Breast epithelium (tissue), 4 donors: Measurements from ENCODE around the gene KREMEN2. TPM values are rescaled to one million over a fixed set of nuclear protein-coding genes. Genes with fewer than 3 reads are reported as not detected.

ENCODE experiments used
- DNase-seq, 2 donors: peaks; one replicate each; pipeline ENCODE4 v3.0.0-alpha.2; 2019; ENCODE audit warnings: low spot score in 2 of 2
- H3K27ac ChIP-seq, 2 donors: fragments of 200-600 bp; sonication (generic) in 1 of 2; one replicate each; pipeline ENCODE4 v1.5.1; 2016 to 2019; ENCODE audit warnings: mild to moderate bottlenecking in 1 of 2
- H3K27me3 ChIP-seq, 2 donors: fragments of 200-600 bp; sonication (generic) in 1 of 2; one replicate each; pipeline versions ENCODE4 v1.5.1 to v1.6.0; 2017 to 2019; ENCODE audit warnings: control low read depth in 1 of 2, mild to moderate bottlenecking in 1 of 2
- H3K36me3 ChIP-seq: fragments of 200-600 bp; one replicate; pipeline ENCODE4 v1.5.1; 2019
- H3K4me1 ChIP-seq, 2 donors: fragments of 200-600 bp; sonication (generic); one replicate each; pipeline ENCODE4 v1.5.1; 2016 to 2019; ENCODE audit warnings: control low read depth in 1 of 2
- H3K4me3 ChIP-seq, 3 donors: fragments of 200-600 bp; sonication (generic); 1 replicate in 2 of 3; 2 replicates in 1 of 3; pipeline ENCODE4 v1.5.1; 2016 to 2019; ENCODE audit warnings: mild to moderate bottlenecking in 3 of 3, moderate library complexity in 2 of 3
- H3K9me3 ChIP-seq, 2 donors: fragments of 200-600 bp; sonication (generic) in 1 of 2; one replicate each; pipeline ENCODE4 v1.5.1; 2016 to 2019; ENCODE audit warnings: control low read depth in 1 of 2
- POLR2A ChIP-seq: fragments of 450-650 bp; IDR thresholded peaks from one replicate; pipeline ENCODE4 v1.6.1; 2016; ENCODE audit warnings: antibody characterized with exemption, mild to moderate bottlenecking, moderate library complexity
- POLR2AphosphoS5 ChIP-seq, 3 donors: sonication (generic); formaldehyde crosslinking; IDR thresholded peaks; one replicate each; pipeline ENCODE4 v1.6.1; 2017; ENCODE audit warnings: antibody characterized with exemption in 3 of 3
- intact Hi-C: fragments of 100-400 bp; cut with DNase I; formaldehyde crosslinking; loops from one replicate; pipeline ENCODE4 v1.15.1; 2023; ENCODE audit warnings: low total_unique reads
- total RNA-seq, 3 donors: library from RNA; depleted of rRNA; stranded (reverse); fragments of >200 nt; gene quantifications; one replicate each; pipeline ENCODE4 v1.1.0, GENCODE V29; 2016
- TF ChIP-seq, protein P1 (sequence below), 3 donors: fragments of 450-650 bp; IDR thresholded peaks; one replicate each; pipeline ENCODE4 v1.5.1; 2016 to 2017; ENCODE audit warnings: antibody characterized with exemption in 3 of 3, mild to moderate bottlenecking in 3 of 3, moderate library complexity in 3 of 3

KREMEN2 gene
- total RNA-seq, 3 donors from 2014 or later: 0.33 TPM; not detected in 2

DNA sequence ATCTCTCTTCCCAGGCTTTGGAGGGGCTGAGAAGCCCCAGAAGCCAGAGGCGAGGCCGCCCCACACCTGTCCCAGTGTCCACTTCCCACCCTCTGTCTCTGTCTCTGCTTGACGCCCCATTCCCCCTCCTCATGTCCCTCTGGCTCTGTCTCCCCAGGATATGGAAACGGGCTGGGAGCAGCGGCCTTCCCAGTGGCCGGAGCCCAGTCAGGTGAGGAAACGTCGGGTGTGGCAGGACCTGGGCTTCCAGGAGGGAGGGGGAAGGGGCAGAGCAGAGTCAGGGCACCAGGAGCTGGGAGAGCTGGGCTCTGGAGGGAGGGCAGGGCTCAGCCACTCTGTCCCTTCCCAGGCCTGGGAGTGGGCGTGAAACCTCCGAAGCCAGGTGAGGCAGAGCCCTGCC, 26.8 kb downstream of the KREMEN2 start:
- Histone ChIP-seq H3K4me1 (no peaks in the 10 kb centered on the region), H3K27ac (no peak overlapping the region), H3K4me3 (no peak overlapping the region), H3K27me3 (peaks cover 0 to 3% of the 10 kb centered on the region in 2 donors), H3K36me3 (no peaks in the 10 kb centered on the region), H3K9me3 (no peaks in the 10 kb centered on the region)
- intact Hi-C loops: no loop called here
- DNase-seq: no peak
- TF ChIP-seq, protein P1, sequence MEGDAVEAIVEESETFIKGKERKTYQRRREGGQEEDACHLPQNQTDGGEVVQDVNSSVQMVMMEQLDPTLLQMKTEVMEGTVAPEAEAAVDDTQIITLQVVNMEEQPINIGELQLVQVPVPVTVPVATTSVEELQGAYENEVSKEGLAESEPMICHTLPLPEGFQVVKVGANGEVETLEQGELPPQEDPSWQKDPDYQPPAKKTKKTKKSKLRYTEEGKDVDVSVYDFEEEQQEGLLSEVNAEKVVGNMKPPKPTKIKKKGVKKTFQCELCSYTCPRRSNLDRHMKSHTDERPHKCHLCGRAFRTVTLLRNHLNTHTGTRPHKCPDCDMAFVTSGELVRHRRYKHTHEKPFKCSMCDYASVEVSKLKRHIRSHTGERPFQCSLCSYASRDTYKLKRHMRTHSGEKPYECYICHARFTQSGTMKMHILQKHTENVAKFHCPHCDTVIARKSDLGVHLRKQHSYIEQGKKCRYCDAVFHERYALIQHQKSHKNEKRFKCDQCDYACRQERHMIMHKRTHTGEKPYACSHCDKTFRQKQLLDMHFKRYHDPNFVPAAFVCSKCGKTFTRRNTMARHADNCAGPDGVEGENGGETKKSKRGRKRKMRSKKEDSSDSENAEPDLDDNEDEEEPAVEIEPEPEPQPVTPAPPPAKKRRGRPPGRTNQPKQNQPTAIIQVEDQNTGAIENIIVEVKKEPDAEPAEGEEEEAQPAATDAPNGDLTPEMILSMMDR (IDR thresholded peaks at IDR 0.05): no peak
- no peak for TF ChIP-seq POLR2AphosphoS5 (IDR thresholded peaks at IDR 0.05)
- TF ChIP-seq POLR2A: no peak

DNA sequence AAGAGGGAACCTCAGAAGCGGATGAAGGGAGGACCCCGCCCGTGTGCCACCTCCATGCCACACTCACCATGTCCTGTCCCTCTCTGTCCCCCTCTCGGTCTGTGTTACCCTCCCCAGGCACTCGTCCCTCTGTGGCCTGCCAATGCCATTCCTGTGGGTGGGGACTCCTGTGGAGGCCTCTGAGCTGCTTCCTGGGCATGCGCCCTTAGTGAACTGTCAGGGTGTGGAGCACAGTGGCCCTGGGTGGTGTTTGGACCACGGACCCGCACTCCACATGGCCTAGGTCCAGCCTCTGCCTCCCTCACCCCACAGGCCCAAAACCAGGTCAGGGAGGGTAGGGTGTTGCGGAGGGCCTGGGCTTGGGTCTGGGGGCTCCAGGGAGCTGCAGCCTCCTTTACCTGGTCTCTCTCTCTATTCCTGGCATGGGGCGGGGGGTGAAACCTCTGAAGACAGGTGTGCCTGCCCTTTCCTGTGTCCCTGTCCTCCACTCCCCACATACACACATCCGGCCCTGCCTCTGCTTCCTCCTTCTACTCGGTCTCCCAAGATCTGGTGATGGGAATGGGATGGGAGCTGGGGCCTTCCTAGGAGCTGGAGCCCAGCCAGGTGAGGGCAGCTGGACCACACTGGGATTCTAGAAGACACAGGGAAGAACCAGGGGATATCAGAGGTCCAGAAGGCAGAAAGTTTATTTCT, 27.6 kb downstream of the KREMEN2 start:
- intact Hi-C loops: no loop called here
- H3K27me3 ChIP-seq: peaks cover 0 to 3% of the 10 kb centered on the region in 2 donors
- no peaks in the 10 kb centered on the region for H3K9me3 ChIP-seq
- DNase-seq: no peak
- no peak overlapping the region for H3K4me3 ChIP-seq
- H3K36me3 ChIP-seq: no peaks in the 10 kb centered on the region
- TF ChIP-seq POLR2AphosphoS5 (IDR thresholded peaks at IDR 0.05): no peak
- TF ChIP-seq, protein P1 (IDR thresholded peaks at IDR 0.05): no peak
- H3K4me1 ChIP-seq: no peaks in the 10 kb centered on the region
- no peak overlapping the region for H3K27ac ChIP-seq

DNA sequence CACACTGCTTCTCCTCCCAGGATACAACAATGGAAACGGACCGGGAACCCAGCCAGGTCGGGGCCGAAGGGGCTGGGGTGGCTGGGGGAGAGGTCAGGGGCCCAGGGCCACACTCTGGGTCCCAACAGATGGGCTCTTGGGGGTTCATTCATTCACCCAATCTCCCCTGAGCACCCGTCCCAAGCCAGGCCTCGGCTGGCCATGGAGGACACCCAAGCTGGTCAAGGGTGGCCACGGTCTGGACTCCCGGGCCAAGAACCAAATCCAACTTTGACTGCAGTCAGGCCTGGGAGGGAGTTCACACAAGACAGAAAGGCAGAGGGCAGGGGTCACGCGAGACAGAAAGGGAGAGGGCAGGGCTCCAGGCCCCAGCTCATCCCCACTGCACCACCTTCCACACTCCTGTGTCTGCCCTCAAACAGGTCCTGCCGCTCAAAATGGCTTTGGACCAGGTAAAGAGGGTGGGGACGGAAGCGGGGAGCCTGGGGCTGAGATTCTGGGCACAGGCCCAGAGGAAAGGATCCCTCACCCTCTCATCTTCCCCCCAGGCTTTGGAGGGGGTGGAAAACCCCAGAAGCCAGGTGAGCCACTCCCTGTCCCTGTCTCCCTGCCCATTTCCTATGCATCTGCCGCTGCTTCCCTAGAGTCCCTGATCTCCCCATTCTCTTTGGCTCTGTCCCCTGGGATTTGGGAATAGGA, 28.5 kb downstream of the KREMEN2 start:
- DNase-seq: peak in 1 of 2 donors; percentile 51
- H3K27me3 ChIP-seq: peaks cover 0 to 3% of the 10 kb centered on the region in 2 donors
- H3K9me3 ChIP-seq: no peaks in the 10 kb centered on the region
- no peaks in the 10 kb centered on the region for H3K4me1 ChIP-seq
- no peaks in the 10 kb centered on the region for H3K36me3 ChIP-seq
- intact Hi-C loops: no loop called here
- TF ChIP-seq POLR2AphosphoS5 (IDR thresholded peaks at IDR 0.05): no peak
- TF ChIP-seq POLR2A: no peak
- TF ChIP-seq, protein P1 (IDR thresholded peaks at IDR 0.05): no peak
- no peak overlapping the region for H3K4me3 ChIP-seq
- peak overlapping the region in 1 of 2 donors; percentile 21 for H3K27ac ChIP-seq

DNA sequence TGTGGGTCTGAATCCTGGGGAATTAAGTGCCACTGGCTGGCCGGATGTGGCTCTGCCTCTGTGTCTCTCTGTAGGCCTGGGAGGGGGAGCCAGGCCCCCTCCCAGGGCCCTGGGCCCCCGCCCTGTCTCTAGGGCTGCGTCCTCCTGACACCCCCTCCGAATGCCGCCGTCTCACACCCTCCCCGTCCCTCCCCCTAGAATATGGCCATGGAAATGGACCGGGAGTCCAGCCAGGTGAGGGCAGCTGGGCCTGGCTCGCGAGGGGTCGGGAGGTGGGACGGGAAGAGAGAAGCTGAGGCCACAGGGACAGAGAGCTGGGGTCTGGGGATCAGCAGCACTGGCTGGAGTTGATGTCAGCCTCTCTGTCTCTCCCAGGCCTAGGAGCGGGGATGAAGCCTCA, 32.2 kb downstream of the KREMEN2 start:
- TF ChIP-seq, protein P1 (IDR thresholded peaks at IDR 0.05): no peak
- TF ChIP-seq POLR2A (no peak), POLR2AphosphoS5 (IDR thresholded peaks at IDR 0.05) (no peak)
- no peak overlapping the region for H3K27ac ChIP-seq
- no peaks in the 10 kb centered on the region for H3K4me1 ChIP-seq
- intact Hi-C loops: no loop called here
- H3K27me3 ChIP-seq: no peaks in the 10 kb centered on the region
- no peaks in the 10 kb centered on the region for H3K9me3 ChIP-seq
- no peak overlapping the region for H3K4me3 ChIP-seq
- DNase-seq: no peak
- no peaks in the 10 kb centered on the region for H3K36me3 ChIP-seq

DNA sequence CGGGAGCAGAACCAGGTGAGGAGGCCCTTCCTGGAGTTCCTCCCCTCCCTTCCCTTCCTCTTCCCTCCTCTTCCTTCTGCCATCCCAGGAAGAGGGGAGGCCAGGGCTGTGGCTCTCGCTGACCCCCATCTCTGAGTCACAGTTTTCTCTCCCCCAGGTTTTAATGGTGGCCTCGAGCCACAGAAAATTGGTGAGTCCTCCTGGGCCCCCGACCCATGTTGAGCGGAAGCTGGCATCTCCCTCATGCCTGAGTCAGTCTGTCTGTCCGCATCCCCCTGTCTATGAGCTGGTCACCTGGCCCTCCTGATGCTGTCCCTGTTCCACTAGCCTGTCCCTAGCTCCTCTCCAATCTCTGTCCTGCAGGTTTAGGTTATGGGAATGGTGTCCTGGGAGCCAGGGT, 35.9 kb downstream of the KREMEN2 start:
- Histone ChIP-seq H3K27ac (no peak overlapping the region), H3K4me1 (no peaks in the 10 kb centered on the region), H3K9me3 (no peaks in the 10 kb centered on the region), H3K4me3 (no peak overlapping the region), H3K36me3 (no peaks in the 10 kb centered on the region), H3K27me3 (no peaks in the 10 kb centered on the region)
- intact Hi-C loops: no loop called here
- TF ChIP-seq POLR2A (no peak), POLR2AphosphoS5 (IDR thresholded peaks at IDR 0.05) (no peak)
- TF ChIP-seq, protein P1 (IDR thresholded peaks at IDR 0.05): no peak
- DNase-seq: no peak
